Stimulated activated CD4-positive, alpha-beta T cell treated with anti-CD3 and anti-CD28 coated beads, Interleukin-1b, Interleukin-23, amount 100 ng/mL, for 1 hour (primary cell): Measurements from ENCODE around the gene GPT2.

Source experiments
- DNase-seq, 2 donors: peaks; one replicate each; pipeline ENCODE4 v3.0.0-alpha.2; 2020; ENCODE audit warnings: low read depth in 2 of 2

Gene GPT2

GRCh38 chr16:46898006-46898405, 13.8 kb downstream of the GPT2 start:
- DNase-seq = no peak

GRCh38 chr16:46899443-46900143, 15.4 kb downstream of the GPT2 start:
- no peak for DNase-seq

GRCh38 chr16:46900455-46901235, 16.5 kb downstream of the GPT2 start:
- no peak for DNase-seq

- no peak for DNase-seq
Measured at GRCh38 chr16:46901709-46902108, 17.5 kb downstream of the GPT2 start.

- DNase-seq = no peak
Measured at GRCh38 chr16:46903255-46903905, 19.2 kb downstream of the GPT2 start.

- no peak for DNase-seq
Measured at GRCh38 chr16:46904471-46904870, 20.3 kb downstream of the GPT2 start.

- DNase-seq = no peak
Measured at GRCh38 chr16:46906360-46907060, 22.3 kb downstream of the GPT2 start.

- DNase-seq = no peak
Measured at GRCh38 chr16:46907061-46907774, 23.1 kb downstream of the GPT2 start.

GRCh38 chr16:46908540-46909372, 24.6 kb downstream of the GPT2 start:
- DNase-seq = peak; percentile 34 to 44

- no peak for DNase-seq
Measured at GRCh38 chr16:46911038-46911437, 26.9 kb downstream of the GPT2 start.

- DNase-seq = no peak
Measured at GRCh38 chr16:46911650-46912049, 27.5 kb downstream of the GPT2 start.

GRCh38 chr16:46914556-46915201, 30.5 kb downstream of the GPT2 start:
- DNase-seq = no peak

GRCh38 chr16:46915483-46916025, 31.4 kb downstream of the GPT2 start:
- no peak for DNase-seq

- no peak for DNase-seq
Measured at GRCh38 chr16:46916980-46917379, 32.8 kb downstream of the GPT2 start.

- no peak for DNase-seq
Measured at GRCh38 chr16:46918400-46918799, 34.2 kb downstream of the GPT2 start.

- no peak for DNase-seq
Measured at GRCh38 chr16:46918905-46919792, 35.0 kb downstream of the GPT2 start.

GRCh38 chr16:46920402-46921068, 36.4 kb downstream of the GPT2 start:
- DNase-seq = no peak

- DNase-seq = no peak
Measured at GRCh38 chr16:46922239-46922638, 38.1 kb downstream of the GPT2 start.
